Pancreas (tissue), 10 donors: ENCODE data around the gene MYCBP2. TPM values are rescaled to one million over a fixed set of nuclear protein-coding genes. Genes with fewer than 3 reads are reported as not detected.

Source experiments
- ATAC-seq, 4 donors: fragments of 200-7000 bp; cut with Tn5 transposase; one replicate each; pipeline versions ENCODE4 v1.8.0 to v1.9.1; 2020; ENCODE audit warnings: mild to moderate bottlenecking in 4 of 4, moderate library complexity in 4 of 4
- DNase-seq, 6 donors: peaks; one replicate each; pipeline ENCODE4 v3.0.0-alpha.2; 2020
- FAIRE-seq: peaks from 2 replicates; lab custom pipeline; 2012; peaks lifted over from hg19 to GRCh38; lab: Jason Lieb, UNC
- H3K27ac ChIP-seq, 4 donors: fragments of 200-600 bp; sonication (generic); 1 replicate in 3 of 4; 2 replicates in 1 of 4; pipeline versions ENCODE4 v1.5.0 to v1.8.0; 2020
- H3K27me3 ChIP-seq, 4 donors: fragments of 200-600 bp; one replicate each; pipeline ENCODE4 v1.8.0; 2021
- H3K36me3 ChIP-seq, 3 donors: fragments of 200-600 bp; sonication (generic) in 1 of 3; one replicate each; pipeline versions ENCODE4 v1.5.0 to v1.8.0; 2020 to 2021
- H3K4me1 ChIP-seq, 3 donors: fragments of 200-600 bp; one replicate each; pipeline ENCODE4 v1.8.0; 2021
- H3K4me3 ChIP-seq, 4 donors: fragments of 200-600 bp; sonication (generic) in 2 of 4; one replicate each; pipeline versions ENCODE4 v1.5.0 to v1.8.0; 2020 to 2021
- H3K9me3 ChIP-seq, 4 donors: fragments of 200-600 bp; one replicate each; pipeline ENCODE4 v1.8.0; 2021
- CTCF ChIP-seq, 4 donors: fragments of 200-600 bp; sonication (generic) in 3 of 4; IDR thresholded peaks; one replicate each; pipeline versions ENCODE4 v1.5.0 to v1.8.0; 2021; ENCODE audit warnings: antibody characterized with exemption in 4 of 4
- WGBS, 2 donors: extraction: QIAGEN DNeasy Blood & Tissue Kit; methylation state at CpG; one replicate each; pipeline ENCODE4 v1.1.7; 2013; 5-methylcytosine and 5-hydroxymethylcytosine counted together
- intact Hi-C, 3 donors: fragments of 100-400 bp; cut with DNase I; formaldehyde crosslinking; loops; one replicate each; pipeline versions ENCODE4 v1.11.1 to v1.14.2; 2022
- polyA plus RNA-seq, 2 donors: library from polyadenylated mRNA; stranded (reverse); fragments of 200-250 nt; gene quantifications; one replicate each; pipeline ENCODE4 v1.2.3, GENCODE V29; 2013
- total RNA-seq, 6 donors: library from RNA; stranded (reverse); fragmentation: NEBNext Ultra II Directional in 4 of 6; extraction: Animal tissue kit (Norgen Biotek cat#: 25700) in 4 of 6; gene quantifications; one replicate each; pipeline versions ENCODE4 v1.2.1 to v1.2.4, GENCODE V29; 2021 to 2023
- donor health status: healthy with polysubstance abuse.
- donor health status: DM: no; HTN: no; CAD: no; lungs with moderate emphysema.
- donor health status: DM: no; HTN: no; CAD: no.
- donor health status: control.
- donor health status: control.
- donor health status: Bipolar disorder and iron deficiency.
- donor health status: DM: yes; HTN: yes; CAD: no.
- donor health status: DM: no; HTN: no; CAD: no.
- donor health status: DM: no; HTN: no; CAD: no.
- donor health status: DM: yes; HTN: yes; CAD: no.

Gene MYCBP2
- total and polyA plus RNA-seq, 8 donors = 17.6 to 49.1 (median 43.1) TPM

DNA sequence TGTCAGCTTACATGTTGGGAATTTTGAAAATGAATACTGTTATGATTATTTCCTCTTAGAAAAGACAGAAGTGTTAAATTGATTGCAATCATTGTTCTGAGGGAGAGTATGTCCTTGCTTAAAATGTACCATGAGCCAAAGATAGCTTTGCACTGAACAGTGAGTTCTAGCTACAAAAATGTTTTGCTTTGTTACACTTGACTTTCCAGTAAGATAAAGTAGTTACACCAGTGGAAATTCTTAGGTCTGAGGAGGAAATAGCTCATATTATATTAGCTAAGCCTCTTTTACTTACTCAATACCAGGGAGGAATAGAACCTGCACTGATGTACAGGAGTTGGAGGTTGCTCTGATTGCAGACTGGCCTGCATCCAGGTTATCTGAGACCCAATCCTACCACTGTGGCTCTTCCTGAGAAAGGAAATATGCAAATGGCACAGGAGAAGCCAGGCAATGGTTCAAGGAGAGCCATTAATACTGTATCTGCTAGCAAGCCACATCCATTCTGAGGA is 246.9 kb downstream of the MYCBP2 start:
- DNase-seq = no peak
- no peak overlapping the region for H3K27ac ChIP-seq
- no peak overlapping the region for H3K4me3 ChIP-seq
- no peaks in the 10 kb centered on the region for H3K27me3 ChIP-seq
- H3K36me3 ChIP-seq = peaks cover 0 to 39% (median 14%) of the 10 kb centered on the region in 3 donors
- H3K9me3 ChIP-seq = no peaks in the 10 kb centered on the region
- intact Hi-C loops = loop anchor here in 1 of 3 donors (10.0 kb wide), 1 partner anchor 95 kb away; no protein-coding TSS in a partner anchor
- no peak for ATAC-seq
- no peaks in the 10 kb centered on the region for H3K4me1 ChIP-seq
- FAIRE-seq = no peak
- TF ChIP-seq CTCF (IDR thresholded peaks at IDR 0.05) = no peak

DNA sequence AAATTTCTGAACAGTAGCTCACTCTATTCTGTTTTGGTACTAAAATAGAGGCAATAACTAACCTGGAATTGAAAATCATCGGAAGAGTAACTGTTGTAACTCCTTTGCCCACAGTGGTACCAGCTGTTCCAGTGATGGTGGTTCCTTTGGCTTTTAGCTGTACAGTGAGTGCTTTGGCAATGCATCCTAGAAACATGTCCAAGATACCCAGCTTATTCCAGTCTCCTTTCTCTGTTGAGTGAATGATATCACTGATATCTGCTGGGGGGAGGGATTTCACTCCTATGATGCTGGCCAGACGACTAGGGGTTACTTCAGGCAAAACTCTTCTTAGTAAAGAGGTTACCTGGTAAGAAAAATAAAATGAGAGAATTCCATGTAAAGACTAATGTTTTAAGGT is 259.4 kb downstream of the MYCBP2 start:
- FAIRE-seq = no peak
- DNase-seq = no peak
- intact Hi-C loops = no loop called here
- Histone ChIP-seq H3K9me3 (no peaks in the 10 kb centered on the region), H3K4me3 (no peak overlapping the region), H3K27me3 (no peaks in the 10 kb centered on the region), H3K4me1 (no peaks in the 10 kb centered on the region), H3K36me3 (peaks cover 0 to 21% (median 12%) of the 10 kb centered on the region in 3 donors), H3K27ac (no peak overlapping the region)
- no peak for ATAC-seq
- TF ChIP-seq CTCF (IDR thresholded peaks at IDR 0.05) = no peak
- 93 to 98% methylated on average over 2 of the region's 2 CpGs for WGBS, 2 donors

GRCh38 chr13:77065461-77066147 is 261.3 kb downstream of the MYCBP2 start:
- Histone ChIP-seq H3K36me3 (peaks cover 0 to 21% (median 12%) of the 10 kb centered on the region in 3 donors), H3K27ac (no peak overlapping the region), H3K27me3 (no peaks in the 10 kb centered on the region), H3K4me1 (peaks cover 0 to 12% (median 10%) of the 10 kb centered on the region in 3 donors), H3K9me3 (no peaks in the 10 kb centered on the region), H3K4me3 (no peak overlapping the region)
- WGBS, 2 donors = 83 to 85% methylated on average over 5 of the region's 5 CpGs
- no peak for FAIRE-seq
- intact Hi-C loops = no loop called here
- ATAC-seq = no peak
- TF ChIP-seq CTCF (IDR thresholded peaks at IDR 0.05) = no peak
- DNase-seq = no peak

GRCh38 chr13:77062097-77062496 is 264.8 kb downstream of the MYCBP2 start:
- peaks cover 0 to 13% (median 0%) of the 10 kb centered on the region in 3 donors for H3K36me3 ChIP-seq
- ATAC-seq = no peak
- H3K27me3 ChIP-seq = no peaks in the 10 kb centered on the region
- no peaks in the 10 kb centered on the region for H3K9me3 ChIP-seq
- no peak overlapping the region for H3K27ac ChIP-seq
- H3K4me1 ChIP-seq = peaks cover 0 to 18% (median 15%) of the 10 kb centered on the region in 3 donors
- TF ChIP-seq CTCF (IDR thresholded peaks at IDR 0.05) = no peak
- FAIRE-seq = no peak
- 97 to 98% methylated on average over 1 of the region's 1 CpG for WGBS, 2 donors
- no peak for DNase-seq
- H3K4me3 ChIP-seq = no peak overlapping the region
- intact Hi-C loops = no loop called here

DNA sequence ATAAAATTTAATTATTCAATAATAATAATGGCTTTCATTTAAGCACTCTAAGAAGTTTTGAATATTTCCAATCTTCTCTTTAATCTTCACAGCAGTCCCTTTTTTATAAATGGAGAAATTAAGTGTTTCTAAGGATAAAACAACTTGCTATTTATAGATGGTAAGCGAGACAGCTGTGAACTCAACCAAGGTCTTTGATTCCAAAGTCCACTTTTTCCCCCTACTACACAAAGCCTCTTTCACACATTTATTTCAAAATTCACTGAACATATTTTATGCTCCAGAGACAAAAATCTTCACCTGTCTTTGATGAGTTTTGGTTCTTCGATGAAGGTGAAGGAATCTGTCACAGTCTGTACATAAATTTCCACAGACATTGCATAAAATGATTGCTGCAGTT is 265.5 kb downstream of the MYCBP2 start:
- Histone ChIP-seq H3K27ac (no peak overlapping the region), H3K4me1 (peaks cover 0 to 25% (median 23%) of the 10 kb centered on the region in 3 donors), H3K27me3 (no peaks in the 10 kb centered on the region), H3K4me3 (no peak overlapping the region), H3K9me3 (no peaks in the 10 kb centered on the region), H3K36me3 (peaks cover 0 to 13% (median 0%) of the 10 kb centered on the region in 3 donors)
- intact Hi-C loops = no loop called here
- no peak for DNase-seq
- 15 to 17% methylated on average over 2 of the region's 2 CpGs for WGBS, 2 donors
- FAIRE-seq = no peak
- peak in 3 of 4 donors; percentile 48 to 69 (median 49) for ATAC-seq
- TF ChIP-seq CTCF (IDR thresholded peaks at IDR 0.05) = no peak
